ENCODE results near the gene ABLIM2. TPM values are rescaled to one million over a fixed set of nuclear protein-coding genes. Genes with fewer than 3 reads are reported as not detected.

The ABLIM2 gene
- total RNA-seq, 2 donors from 2014 or later, result 0.24 to 0.25 TPM

GRCh38 chr4:8175686-8176085 is 17.1 kb upstream of the ABLIM2 start:
- Mint-ChIP-seq H3K36me3 (no peaks in the 10 kb centered on the region), H3K9me3 (no peaks in the 10 kb centered on the region), H3K4me1 (ENCODE audit: low read depth in 2 of 2) (peaks cover 0 to 3% of the 10 kb centered on the region in 2 donors), H3K27me3 (peaks cover 8 to 9% of the 10 kb centered on the region in 2 donors), H3K4me3 (no peak overlapping the region), H3K27ac (no peak overlapping the region)
- ATAC-seq (no peak), DNase-seq (ENCODE audit: low spot score) (no peak)

- DNase-seq (ENCODE audit: low spot score), result no peak
- H3K27me3 Mint-ChIP-seq, result peaks cover 8 to 9% of the 10 kb centered on the region in 2 donors
- no peak for ATAC-seq
- no peaks in the 10 kb centered on the region for H3K9me3 Mint-ChIP-seq
- no peak overlapping the region for H3K27ac Mint-ChIP-seq
- H3K36me3 Mint-ChIP-seq, result no peaks in the 10 kb centered on the region
- H3K4me3 Mint-ChIP-seq, result no peak overlapping the region
- H3K4me1 Mint-ChIP-seq (ENCODE audit: low read depth in 2 of 2), result peaks cover 0 to 3% of the 10 kb centered on the region in 2 donors
These were observed 16.4 kb upstream of the ABLIM2 start for GRCh38 chr4:8174970-8175369.

- peaks cover 8 to 9% of the 10 kb centered on the region in 2 donors for H3K27me3 Mint-ChIP-seq
- no peak for DNase-seq (ENCODE audit: low spot score)
- no peak for ATAC-seq
- H3K27ac Mint-ChIP-seq, result no peak overlapping the region
- H3K4me3 Mint-ChIP-seq, result no peak overlapping the region
- no peaks in the 10 kb centered on the region for H3K36me3 Mint-ChIP-seq
- H3K4me1 Mint-ChIP-seq (ENCODE audit: low read depth in 2 of 2), result peaks cover 0 to 3% of the 10 kb centered on the region in 2 donors
- H3K9me3 Mint-ChIP-seq, result no peaks in the 10 kb centered on the region
These were observed 15.1 kb upstream of the ABLIM2 start for GRCh38 chr4:8173492-8174242.

GRCh38 chr4:8171984-8172924 is 13.6 kb upstream of the ABLIM2 start:
- Mint-ChIP-seq H3K27me3 (peaks cover 8 to 11% of the 10 kb centered on the region in 2 donors), H3K9me3 (no peaks in the 10 kb centered on the region), H3K36me3 (no peaks in the 10 kb centered on the region), H3K27ac (no peak overlapping the region), H3K4me1 (ENCODE audit: low read depth in 2 of 2) (peaks cover 0 to 3% of the 10 kb centered on the region in 2 donors), H3K4me3 (no peak overlapping the region)
- no peak for DNase-seq (ENCODE audit: low spot score)
- ATAC-seq, result no peak

- Mint-ChIP-seq H3K4me1 (ENCODE audit: low read depth in 2 of 2) (peaks cover 0 to 3% of the 10 kb centered on the region in 2 donors), H3K27ac (no peak overlapping the region), H3K36me3 (no peaks in the 10 kb centered on the region), H3K27me3 (peaks cover 13 to 21% of the 10 kb centered on the region in 2 donors), H3K9me3 (no peaks in the 10 kb centered on the region), H3K4me3 (no peak overlapping the region)
- no peak for ATAC-seq
- no peak for DNase-seq (ENCODE audit: low spot score)
These were observed 12.7 kb upstream of the ABLIM2 start for GRCh38 chr4:8171266-8171665.

- Mint-ChIP-seq H3K4me3 (no peak overlapping the region), H3K27me3 (peaks cover 16 to 25% of the 10 kb centered on the region in 2 donors), H3K9me3 (no peaks in the 10 kb centered on the region), H3K4me1 (ENCODE audit: low read depth in 2 of 2) (peaks cover 0 to 3% of the 10 kb centered on the region in 2 donors), H3K27ac (no peak overlapping the region), H3K36me3 (no peaks in the 10 kb centered on the region)
- DNase-seq (ENCODE audit: low spot score), result no peak
- ATAC-seq, result no peak
These were observed 11.7 kb upstream of the ABLIM2 start for GRCh38 chr4:8170341-8170740.

GRCh38 chr4:8169763-8170162 is 11.2 kb upstream of the ABLIM2 start:
- H3K4me3 Mint-ChIP-seq, result no peak overlapping the region
- H3K27me3 Mint-ChIP-seq, result peaks cover 20 to 29% of the 10 kb centered on the region in 2 donors
- no peak overlapping the region for H3K27ac Mint-ChIP-seq
- DNase-seq (ENCODE audit: low spot score) (no peak), ATAC-seq (no peak)
- no peaks in the 10 kb centered on the region for H3K36me3 Mint-ChIP-seq
- H3K9me3 Mint-ChIP-seq, result no peaks in the 10 kb centered on the region
- peaks cover 0 to 3% of the 10 kb centered on the region in 2 donors for H3K4me1 Mint-ChIP-seq (ENCODE audit: low read depth in 2 of 2)

- no peak for DNase-seq (ENCODE audit: low spot score)
- H3K4me1 Mint-ChIP-seq (ENCODE audit: low read depth in 2 of 2), result peaks cover 0 to 3% of the 10 kb centered on the region in 2 donors
- H3K9me3 Mint-ChIP-seq, result no peaks in the 10 kb centered on the region
These were observed 10.4 kb upstream of the ABLIM2 start for GRCh38 chr4:8168832-8169598.

GRCh38 chr4:8168232-8168631 is 9.6 kb upstream of the ABLIM2 start:
- H3K27ac Mint-ChIP-seq, result no peak overlapping the region
- no peak overlapping the region for H3K4me3 Mint-ChIP-seq
- DNase-seq (ENCODE audit: low spot score), result no peak
- H3K9me3 Mint-ChIP-seq, result no peaks in the 10 kb centered on the region
- no peak for ATAC-seq
- H3K4me1 Mint-ChIP-seq (ENCODE audit: low read depth in 2 of 2), result peaks cover 0 to 3% of the 10 kb centered on the region in 2 donors
- no peaks in the 10 kb centered on the region for H3K36me3 Mint-ChIP-seq
- H3K27me3 Mint-ChIP-seq, result peaks cover 20 to 31% of the 10 kb centered on the region in 2 donors

More at GRCh38 chr4:8168832-8169598, 10.4 kb upstream of the ABLIM2 start:
- no peak overlapping the region for H3K4me3 Mint-ChIP-seq
- no peaks in the 10 kb centered on the region for H3K36me3 Mint-ChIP-seq
- peaks cover 20 to 31% of the 10 kb centered on the region in 2 donors for H3K27me3 Mint-ChIP-seq
- no peak for ATAC-seq
- H3K27ac Mint-ChIP-seq, result no peak overlapping the region

GRCh38 chr4:8167815-8168214 is 9.2 kb upstream of the ABLIM2 start:
- Mint-ChIP-seq H3K4me3 (no peak overlapping the region), H3K36me3 (no peaks in the 10 kb centered on the region), H3K27me3 (peaks cover 20 to 31% of the 10 kb centered on the region in 2 donors), H3K9me3 (no peaks in the 10 kb centered on the region), H3K27ac (no peak overlapping the region), H3K4me1 (ENCODE audit: low read depth in 2 of 2) (peaks cover 0 to 3% of the 10 kb centered on the region in 2 donors)
- DNase-seq (ENCODE audit: low spot score) (no peak), ATAC-seq (no peak)

- H3K27me3 Mint-ChIP-seq, result peaks cover 20 to 31% of the 10 kb centered on the region in 2 donors
- DNase-seq (ENCODE audit: low spot score), result no peak
- H3K9me3 Mint-ChIP-seq, result no peaks in the 10 kb centered on the region
- no peak for ATAC-seq
- H3K4me1 Mint-ChIP-seq (ENCODE audit: low read depth in 2 of 2), result peaks cover 0 to 3% of the 10 kb centered on the region in 2 donors
- no peak overlapping the region for H3K27ac Mint-ChIP-seq
- no peak overlapping the region for H3K4me3 Mint-ChIP-seq
- H3K36me3 Mint-ChIP-seq, result no peaks in the 10 kb centered on the region
These were observed 8.7 kb upstream of the ABLIM2 start for GRCh38 chr4:8167291-8167690.

GRCh38 chr4:8165374-8165896 is 6.8 kb upstream of the ABLIM2 start:
- DNase-seq (ENCODE audit: low spot score), result no peak
- peaks cover 12 to 22% of the 10 kb centered on the region in 2 donors for H3K27me3 Mint-ChIP-seq
- H3K4me1 Mint-ChIP-seq (ENCODE audit: low read depth in 2 of 2), result no peaks in the 10 kb centered on the region
- ATAC-seq, result no peak
- H3K36me3 Mint-ChIP-seq, result no peaks in the 10 kb centered on the region
- no peak overlapping the region for H3K4me3 Mint-ChIP-seq
- no peaks in the 10 kb centered on the region for H3K9me3 Mint-ChIP-seq
- no peak overlapping the region for H3K27ac Mint-ChIP-seq

- peaks cover 12 to 22% of the 10 kb centered on the region in 2 donors for H3K27me3 Mint-ChIP-seq
- DNase-seq (ENCODE audit: low spot score) (no peak), ATAC-seq (no peak)
- no peaks in the 10 kb centered on the region for H3K9me3 Mint-ChIP-seq
- H3K4me3 Mint-ChIP-seq, result no peak overlapping the region
- peaks cover 0 to 2% of the 10 kb centered on the region in 2 donors for H3K4me1 Mint-ChIP-seq (ENCODE audit: low read depth in 2 of 2)
- no peaks in the 10 kb centered on the region for H3K36me3 Mint-ChIP-seq
- H3K27ac Mint-ChIP-seq, result no peak overlapping the region
These were observed 6.1 kb upstream of the ABLIM2 start for GRCh38 chr4:8164687-8165086.
